Stimulated activated CD8-positive, alpha-beta memory T cell treated with anti-CD3 and anti-CD28 coated beads, Interleukin-12 subunit alpha, Interleukin-12 subunit beta, amount 100 ng/mL, for 24 hours (primary cell): ENCODE data around the gene NCKAP1.
"Not testable (repeated sequence)": the region's sequence is repeated elsewhere in the genome, so short reads cannot be mapped to it uniquely, and the experiment has no call there.

Source experiments
- DNase-seq: peaks from one replicate; pipeline ENCODE4 v3.0.0-alpha.2; 2020; ENCODE audit errors: extremely low read depth

NCKAP1 gene

DNA sequence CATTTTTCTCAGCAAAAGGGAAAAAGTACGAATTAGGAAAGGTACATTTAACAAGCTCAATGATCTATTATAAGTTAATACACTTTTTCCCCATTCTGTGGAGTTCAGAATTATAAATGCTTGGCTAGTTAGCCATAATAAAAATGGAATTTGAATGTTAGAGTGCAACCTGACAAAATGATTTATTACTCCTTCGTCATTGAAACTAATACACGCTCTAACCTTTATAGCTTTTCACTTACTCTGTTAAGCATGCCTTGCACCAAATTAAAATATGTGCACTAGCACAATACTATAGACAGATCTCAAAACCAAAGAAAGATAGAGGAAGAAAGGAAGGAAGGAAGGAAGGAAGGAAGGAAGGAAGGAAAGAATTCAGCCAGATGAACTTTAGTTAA, 125.7 kb downstream of the NCKAP1 start:
- no peak for DNase-seq

DNA sequence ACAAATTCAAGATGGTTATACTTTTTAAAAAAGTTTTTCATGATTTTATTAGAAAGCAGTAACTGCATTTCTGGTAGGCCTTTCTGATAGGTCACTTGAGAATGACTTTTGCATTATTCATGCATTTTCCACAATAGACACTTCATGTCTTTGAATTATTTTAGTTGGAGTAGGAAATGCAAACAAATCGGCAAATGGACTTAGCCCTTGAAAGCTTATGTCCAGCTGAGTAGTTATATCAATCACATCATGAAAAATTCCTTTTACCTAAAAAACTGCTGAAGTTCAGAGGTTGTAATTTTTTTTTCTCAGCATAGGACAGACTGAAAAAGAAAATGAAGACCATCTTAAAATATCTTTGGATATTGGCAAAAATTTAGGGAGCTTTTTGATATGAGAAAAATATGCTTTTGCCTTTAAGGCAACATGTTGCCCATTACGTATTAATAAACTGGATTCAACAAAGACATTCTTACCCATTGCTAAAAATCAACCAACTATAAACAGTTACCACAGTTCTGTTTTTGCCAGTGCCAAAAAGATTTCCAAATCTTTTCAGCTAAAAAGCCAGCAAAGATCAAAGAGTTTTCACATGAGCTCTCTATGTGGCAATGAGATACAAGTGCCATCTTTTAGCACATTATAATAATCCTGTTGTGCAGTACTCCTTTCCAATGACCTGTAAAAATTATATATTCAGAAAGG, 126.3 kb downstream of the NCKAP1 start:
- DNase-seq, result no peak

DNA sequence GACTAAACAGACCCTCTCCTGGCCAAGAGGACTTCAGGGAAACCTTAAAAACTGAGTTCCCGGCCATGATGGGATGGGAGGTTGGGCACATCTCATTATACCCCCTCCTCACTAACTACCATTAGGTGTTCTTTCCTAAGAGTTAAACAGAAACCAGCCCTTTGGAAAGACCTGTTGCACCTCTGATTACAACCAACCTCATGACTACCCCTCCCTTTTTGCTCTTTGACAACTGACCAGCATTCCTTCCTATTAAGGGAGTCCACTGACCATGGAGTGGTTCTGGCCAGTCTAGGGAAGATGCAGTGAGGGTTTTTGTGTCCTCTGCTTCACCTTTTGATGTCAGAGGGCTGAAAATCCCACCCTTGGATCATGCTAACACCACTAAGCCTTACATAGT, 127.3 kb downstream of the NCKAP1 start:
- no peak for DNase-seq

DNA sequence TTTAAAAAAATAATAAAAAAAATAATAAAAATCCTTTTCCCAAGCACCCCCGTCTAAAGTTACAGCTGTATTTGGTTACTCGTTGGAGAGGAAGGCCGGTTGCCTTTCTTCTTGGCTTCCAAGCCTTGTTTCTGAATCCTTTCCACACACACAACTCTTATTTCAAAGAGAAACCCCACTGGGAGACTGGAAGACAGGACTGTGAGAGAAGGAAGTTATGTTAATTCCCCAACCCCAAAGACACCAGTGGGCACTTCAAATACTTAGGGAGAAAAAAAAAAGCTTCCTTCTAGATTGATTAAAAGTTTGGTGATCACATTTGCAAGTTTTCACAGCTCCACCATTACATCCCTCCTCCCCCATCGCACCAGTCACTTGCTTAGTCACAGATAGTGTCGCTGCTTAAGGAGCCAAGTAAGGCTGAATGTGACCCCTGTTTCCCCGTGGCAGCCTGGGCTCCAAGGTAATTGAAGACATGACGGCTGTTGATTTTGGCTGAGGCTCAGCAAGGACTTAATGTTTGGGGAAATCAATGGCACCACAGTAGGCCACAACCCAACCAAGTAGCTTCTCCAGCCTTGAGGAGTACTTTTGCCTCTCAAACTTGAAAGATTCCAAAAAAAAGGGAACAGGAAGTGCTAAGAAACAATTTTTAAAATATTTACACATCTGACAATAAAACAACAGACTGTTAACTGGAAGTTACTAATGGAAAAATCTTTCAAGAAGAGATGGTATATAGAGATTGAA, 131.0 kb downstream of the NCKAP1 start:
- no peak for DNase-seq

DNA sequence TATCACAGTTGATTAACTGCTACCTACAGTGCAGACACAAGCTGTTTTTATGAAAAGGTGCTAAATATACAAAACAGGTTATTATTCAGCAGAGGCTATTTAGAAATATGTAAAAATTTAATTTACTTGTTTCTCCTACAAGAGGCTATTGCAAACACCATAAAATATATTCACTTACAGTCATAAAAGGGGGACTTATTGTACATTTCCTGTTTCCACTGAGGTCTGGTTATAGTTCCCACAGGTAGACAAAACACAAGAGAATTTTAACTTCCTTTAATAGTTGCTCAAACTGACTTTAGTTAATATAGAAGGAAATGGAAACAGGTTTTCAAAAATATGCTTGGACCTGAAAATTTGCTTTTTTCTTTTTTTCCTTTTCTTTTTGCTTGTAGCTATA, 131.8 kb downstream of the NCKAP1 start:
- no peak for DNase-seq

DNA sequence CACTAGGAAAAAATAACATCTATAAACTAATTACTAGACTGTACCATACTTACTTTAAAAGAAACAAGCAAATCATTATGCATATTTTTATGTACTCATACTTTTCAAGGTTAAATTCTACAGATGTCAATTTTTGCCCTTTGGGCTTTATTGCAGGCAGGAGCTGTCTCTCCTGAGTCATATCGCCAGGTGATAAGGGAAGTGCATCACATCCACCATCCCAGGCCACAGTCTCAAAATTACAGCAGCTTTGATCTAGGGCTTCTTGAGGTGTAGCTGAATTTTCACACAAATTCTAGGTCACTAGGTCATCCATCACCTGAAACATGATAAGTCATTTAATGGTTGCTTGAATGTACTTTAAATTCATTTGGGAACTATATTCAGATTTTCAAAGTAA, 133.4 kb downstream of the NCKAP1 start:
- DNase-seq, result no peak

DNA sequence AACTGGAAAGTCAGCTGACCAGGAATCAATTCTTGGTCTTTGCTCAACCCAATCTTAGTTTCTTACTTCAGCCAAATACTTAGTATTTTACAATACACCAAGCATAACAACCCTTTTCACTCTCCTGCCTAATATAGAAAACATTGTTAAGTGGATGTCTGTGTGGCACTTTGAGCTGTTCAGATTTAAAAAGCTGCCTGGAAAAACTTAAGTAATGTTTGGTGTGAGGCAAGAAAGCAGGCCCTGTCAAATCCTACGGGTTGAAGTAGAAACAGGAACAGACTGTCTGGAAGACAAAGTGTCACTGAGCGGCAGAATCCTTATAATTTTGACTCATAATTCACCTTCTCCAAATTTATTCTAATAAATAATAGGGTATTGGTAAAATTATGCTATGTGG, 134.7 kb downstream of the NCKAP1 start:
- no peak for DNase-seq

DNA sequence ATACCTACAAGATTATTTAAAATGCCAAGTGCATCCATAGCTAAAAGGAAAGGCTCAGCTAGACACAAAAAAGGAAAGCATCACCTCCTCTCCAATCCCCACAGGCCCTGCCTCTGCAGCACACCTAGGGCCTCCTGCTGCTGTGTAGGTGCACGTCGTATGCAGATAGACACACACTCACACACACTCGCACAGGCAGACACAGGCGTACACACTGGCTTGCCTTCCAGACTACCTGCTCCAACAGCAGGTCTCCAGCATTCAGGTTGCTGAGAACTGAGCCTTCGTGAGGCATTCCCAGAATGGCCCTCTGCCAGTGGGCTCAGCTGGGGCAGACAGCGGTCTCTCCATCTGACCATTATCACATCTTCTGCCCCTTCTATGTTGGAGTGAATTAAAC, 136.5 kb downstream of the NCKAP1 start:
- no peak for DNase-seq

DNA sequence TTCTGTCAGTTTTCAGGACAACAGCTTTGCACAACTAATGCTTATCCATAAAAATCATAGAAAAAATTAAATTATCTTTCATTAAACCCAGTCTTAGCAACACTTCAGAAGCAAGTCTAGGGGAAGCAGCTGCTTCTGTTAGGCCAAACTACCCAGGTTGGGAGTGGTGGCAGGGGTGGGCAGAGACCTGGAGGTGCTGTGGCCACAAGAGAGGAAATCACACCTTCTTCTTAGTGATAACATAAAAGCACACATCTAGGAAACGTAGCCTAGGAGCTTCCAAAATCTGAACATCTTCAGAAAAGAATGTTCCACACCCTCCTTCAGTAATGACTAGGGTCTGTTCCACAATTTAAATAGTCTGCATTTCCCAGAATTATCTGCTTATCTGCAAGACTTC, 139.5 kb downstream of the NCKAP1 start:
- DNase-seq, result no peak

DNA sequence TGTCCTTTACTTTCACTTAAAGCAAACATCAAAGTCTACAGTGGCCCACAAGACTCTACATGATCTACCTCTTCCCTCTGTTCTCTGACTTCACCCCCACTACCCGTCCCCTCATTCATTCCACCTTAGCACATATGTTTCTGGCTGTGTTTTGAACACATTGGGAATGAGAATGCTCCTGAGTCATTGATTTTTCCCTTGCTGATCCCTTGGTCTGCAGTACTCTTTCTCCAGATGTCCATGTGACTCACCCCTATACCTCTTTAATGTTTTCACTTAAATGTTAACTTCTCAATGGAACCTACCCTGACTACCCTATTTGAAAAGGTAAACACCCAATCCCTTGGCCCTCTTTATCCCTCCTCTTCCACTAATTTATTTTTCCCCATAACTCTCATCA, 141.1 kb downstream of the NCKAP1 start:
- no peak for DNase-seq

DNA sequence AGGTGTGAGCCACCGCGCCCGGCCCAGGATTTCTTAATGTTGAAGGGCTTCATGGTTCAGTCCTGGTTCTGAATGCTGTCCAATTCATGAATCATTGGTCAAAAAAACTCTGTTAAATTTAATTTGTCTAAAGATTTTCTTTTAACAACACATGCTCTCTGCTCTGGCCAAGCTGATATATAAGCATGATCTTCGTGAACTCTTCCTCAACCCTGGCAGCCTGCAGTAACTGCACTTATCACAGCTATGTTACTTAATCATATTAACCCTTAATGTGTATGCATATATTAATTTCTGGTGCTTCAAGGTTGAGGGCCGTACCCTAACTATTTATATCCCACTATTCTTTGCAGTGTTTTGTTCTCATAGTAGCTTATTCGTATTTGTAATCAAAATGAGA, 142.5 kb downstream of the NCKAP1 start:
- no peak for DNase-seq

DNA sequence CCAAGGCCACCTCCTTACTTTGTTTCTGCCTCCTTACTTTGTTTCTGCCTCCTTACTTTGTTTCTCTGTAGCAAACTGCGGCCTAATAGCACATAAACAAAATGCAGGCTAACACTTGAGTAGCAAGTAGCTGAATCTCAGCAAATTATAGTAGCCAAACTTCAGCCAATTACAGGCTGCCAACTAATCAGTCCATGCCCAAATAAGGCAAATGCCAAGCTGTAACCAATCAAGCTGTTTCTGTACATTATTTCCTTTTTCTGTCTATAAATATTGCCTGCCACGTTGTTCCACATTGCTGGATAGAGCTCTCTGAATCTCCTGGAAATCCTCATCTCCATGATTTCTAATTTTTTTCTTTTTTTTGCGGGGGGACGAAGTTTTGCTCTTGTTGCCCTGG, 143.1 kb downstream of the NCKAP1 start:
- no peak for DNase-seq

DNA sequence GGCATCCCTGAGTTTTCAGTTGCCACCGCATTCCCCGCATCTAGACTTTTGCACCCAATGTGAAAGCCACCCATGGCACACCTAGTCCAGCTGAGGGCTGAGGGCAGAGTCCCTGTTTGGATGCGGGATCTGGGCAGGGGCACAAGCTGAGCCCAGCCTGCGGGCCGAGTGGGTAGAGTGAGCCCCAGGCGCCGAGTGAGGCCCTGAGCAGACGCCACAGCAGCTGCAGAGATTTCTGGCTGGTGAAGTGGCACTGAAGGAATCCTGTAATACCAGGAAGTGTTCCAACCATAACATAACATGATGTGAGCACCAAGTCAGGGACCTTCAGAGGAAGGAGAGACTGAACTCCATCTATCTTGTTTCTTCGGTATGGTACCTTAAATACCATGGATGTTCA, 144.1 kb downstream of the NCKAP1 start:
- no peak for DNase-seq

DNA sequence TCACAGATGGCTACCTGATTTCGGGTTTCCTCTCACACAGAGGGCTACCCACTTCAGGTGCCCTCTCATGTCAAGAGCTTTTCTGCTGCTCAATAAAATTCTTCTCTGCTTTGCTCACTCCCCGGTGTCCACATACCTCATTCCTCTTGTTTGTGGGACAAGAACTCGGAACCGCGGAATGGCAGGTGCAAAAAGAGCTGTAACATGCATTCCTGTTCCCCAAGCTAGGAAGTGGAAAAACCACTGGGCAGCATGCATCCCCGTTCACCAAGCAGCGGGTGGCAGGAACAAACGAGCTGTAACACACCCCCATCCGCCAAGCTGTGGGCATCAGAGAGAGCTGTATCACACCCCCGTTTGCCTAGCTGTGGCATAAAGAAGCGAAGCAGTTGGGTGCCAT, 144.6 kb downstream of the NCKAP1 start:
- no peak for DNase-seq

DNA sequence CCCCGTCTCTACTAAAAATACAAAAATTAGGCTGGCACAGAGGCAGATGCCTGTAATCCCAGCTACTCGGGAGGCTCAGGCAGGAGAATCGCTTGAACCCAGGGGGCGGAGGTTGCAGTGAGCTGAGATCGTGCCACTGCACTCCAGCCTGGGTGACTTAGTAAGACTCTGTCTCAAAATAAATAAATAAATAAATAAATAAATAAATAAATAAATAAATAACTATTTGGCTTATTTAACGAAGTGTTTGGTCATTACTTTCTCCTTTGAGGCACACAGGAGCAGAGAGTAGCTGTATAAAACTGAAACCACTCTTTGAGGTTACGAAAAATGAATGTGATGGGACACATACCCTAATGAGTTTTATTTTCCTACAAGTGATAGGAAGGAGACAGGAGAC, 145.2 kb downstream of the NCKAP1 start:
- DNase-seq, result not testable (repeated sequence)

DNA sequence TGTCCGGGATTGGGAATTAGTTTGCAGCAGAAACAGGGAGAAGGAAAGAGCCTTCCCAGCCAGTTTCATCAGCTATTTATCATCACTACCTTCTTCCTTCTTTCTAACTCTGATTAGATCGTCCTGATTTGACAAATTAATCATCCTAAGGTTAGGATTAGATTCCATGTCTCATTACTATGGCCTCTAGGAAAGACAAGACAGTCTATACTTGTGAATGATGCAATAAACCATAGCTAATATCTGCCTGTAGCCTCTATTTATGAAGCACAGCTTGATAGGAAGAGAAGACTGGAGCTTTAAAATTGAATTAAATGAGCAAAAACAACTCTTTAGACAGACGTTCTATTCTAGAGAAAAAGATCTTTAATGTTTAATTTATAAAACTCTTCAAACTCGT, 146.6 kb downstream of the NCKAP1 start:
- no peak for DNase-seq

DNA sequence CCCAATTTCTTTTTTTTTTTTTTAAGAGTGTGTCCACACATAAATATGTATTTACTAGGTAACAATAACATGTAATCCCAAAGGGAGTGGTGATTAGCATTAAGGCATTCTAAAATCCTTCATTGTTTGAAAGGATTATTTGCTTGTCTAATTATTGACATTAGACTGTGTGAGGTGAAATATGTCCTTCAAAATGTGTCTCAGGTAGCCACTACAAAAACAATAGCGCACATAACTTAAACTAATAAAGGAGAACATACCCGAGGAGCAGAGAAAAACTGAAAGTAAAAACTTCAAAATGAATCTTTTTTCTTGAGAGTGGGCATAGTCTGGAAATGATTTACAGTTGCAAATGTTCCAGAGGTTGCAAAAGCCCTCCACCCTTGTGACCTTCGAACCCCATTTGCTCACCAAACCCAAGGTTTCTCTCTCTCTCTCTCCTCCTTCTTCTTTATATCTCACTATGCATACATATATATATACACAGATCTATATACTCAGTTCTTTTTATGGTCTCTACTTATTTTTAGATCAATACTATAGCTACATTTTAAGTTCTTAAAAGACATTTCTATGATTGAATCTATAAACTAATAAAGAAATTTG, 147.4 kb downstream of the NCKAP1 start:
- no peak for DNase-seq

DNA sequence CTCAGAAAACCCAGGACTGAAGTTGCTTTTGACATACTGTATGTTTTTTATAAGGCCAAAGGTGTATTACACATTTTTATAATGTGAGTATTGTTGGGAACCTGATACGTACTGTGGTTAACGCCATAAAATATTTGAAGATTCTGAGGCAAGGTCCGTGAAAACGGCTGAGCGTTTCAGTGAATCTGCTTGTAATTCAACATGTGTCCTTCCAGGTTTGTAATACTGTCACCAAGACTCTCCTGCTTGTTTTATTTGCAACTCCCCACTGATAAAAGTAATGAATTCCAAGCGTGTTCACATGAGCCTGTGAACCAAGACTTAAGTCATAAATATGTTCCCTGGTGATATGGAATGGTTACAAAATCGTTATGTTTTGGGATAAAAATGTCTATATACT, 148.0 kb downstream of the NCKAP1 start:
- no peak for DNase-seq

DNA sequence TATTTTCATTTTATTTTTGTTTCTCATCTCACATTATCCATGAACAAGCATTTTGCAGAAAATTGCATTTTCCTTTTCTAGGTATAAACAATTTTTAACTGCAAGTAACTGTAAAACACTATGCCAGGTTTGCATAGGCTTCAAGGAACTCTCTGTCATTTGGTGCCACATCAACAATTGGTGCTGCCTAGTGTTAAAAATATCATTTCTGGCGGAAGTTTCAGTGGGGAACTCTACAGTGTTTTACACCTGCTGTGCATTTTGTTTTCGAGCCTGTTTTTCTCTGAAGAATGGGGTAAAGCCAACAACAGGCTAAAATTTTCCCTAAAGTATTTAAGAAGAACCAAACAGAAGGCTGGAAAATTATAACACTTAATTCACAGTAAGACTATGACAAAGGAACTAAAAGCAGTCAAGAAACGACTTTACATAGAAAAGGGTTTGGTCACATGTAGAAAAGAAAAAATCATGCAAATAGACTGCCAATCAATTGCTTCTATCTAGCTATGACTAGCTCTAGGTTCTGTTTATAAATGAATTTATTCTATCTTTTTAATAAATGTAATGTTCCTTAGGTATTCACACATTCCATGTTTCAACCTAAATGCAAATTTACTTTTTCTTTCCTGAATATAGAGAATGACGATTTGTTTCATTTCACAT, 150.4 kb downstream of the NCKAP1 start:
- DNase-seq, result no peak

DNA sequence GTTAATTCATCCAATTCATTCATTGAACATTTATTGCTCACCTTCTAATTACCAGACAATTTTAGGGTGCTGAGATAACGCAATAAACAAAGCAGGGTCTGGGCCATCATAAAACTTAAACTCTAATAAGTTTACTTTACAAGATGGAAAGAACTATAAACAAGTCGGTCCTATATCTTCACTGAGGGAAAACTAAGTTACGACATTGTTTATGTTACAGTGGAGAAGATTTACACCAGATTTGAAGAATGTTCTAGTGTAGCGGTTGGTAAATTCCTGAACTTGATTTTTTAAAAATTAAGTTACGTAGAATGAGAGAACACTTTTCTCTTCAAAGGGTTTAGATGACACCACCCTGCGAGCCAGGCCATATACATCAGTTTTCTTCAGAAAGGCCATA, 151.2 kb downstream of the NCKAP1 start:
- DNase-seq, result no peak

DNA sequence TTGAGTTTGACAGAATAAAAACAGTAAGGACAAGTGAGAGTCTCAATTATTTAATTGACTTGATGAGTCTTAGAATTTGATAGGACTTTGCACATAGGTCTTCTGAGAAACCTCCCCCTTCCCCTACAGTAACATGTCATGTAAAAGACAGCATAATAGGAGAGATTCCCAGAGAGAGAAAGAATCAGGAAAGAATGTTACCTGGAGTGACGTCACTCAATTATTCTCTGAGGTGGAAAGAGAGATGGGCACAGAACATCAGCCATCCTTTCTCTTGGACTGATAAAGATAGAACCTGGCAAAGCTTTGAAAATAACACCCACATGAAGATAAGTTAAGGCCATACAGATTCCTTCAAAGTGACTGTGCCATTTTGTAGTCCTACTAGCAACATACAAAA, 152.5 kb downstream of the NCKAP1 start:
- no peak for DNase-seq

DNA sequence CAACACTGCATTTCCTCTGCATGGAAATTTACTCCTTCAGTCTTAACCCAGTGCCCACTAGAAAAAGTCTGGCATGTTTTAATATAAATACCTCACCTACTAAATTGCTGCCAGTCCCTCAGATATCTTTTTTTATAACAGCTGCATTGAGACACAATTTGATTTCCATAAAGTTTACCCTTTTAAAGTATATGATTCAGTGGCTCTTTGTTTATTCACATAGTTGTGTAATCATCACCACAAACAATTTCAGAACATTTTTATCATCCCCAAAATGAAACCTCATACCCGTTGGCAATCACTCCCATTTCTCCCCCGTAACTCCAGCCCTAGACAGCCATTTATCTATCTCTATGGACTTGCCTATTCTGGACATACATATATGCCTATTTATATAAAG, 154.8 kb downstream of the NCKAP1 start:
- no peak for DNase-seq

DNA sequence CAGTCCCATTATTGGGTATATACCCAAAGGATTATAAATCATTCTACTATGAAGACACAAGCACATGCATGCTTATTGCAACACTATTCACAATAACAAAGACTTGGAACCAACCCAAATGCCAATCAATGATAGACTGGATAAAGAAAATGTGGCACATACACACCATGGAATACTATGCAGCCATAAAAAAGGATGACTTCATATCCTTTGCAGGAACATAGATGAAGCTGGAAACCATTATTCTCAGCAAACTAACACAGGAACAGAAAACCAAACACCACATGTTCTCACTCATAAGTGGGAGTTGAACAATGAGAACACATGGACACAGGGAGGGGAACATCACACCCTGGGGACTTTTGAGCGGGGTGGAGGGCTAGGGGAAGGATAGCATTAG, 158.2 kb downstream of the NCKAP1 start:
- DNase-seq, result not testable (repeated sequence)
